Lower leg skin (tissue), 3 donors: ENCODE measurements around the gene ZNF714.

Experiments
- POLR2A ChIP-seq, 2 donors: fragments of 450-650 bp; IDR thresholded peaks; one replicate each; pipeline ENCODE4 v1.6.1; 2016 to 2017; ENCODE audit warnings: antibody characterized with exemption in 2 of 2, mild to moderate bottlenecking in 1 of 2, moderate library complexity in 1 of 2
- TF ChIP-seq, protein P1 (sequence below), 3 donors: fragments of 450-650 bp; IDR thresholded peaks; one replicate each; pipeline ENCODE4 v1.5.1; 2016; ENCODE audit warnings: antibody characterized with exemption in 3 of 3, mild to moderate bottlenecking in 3 of 3, moderate library complexity in 2 of 3

DNA sequence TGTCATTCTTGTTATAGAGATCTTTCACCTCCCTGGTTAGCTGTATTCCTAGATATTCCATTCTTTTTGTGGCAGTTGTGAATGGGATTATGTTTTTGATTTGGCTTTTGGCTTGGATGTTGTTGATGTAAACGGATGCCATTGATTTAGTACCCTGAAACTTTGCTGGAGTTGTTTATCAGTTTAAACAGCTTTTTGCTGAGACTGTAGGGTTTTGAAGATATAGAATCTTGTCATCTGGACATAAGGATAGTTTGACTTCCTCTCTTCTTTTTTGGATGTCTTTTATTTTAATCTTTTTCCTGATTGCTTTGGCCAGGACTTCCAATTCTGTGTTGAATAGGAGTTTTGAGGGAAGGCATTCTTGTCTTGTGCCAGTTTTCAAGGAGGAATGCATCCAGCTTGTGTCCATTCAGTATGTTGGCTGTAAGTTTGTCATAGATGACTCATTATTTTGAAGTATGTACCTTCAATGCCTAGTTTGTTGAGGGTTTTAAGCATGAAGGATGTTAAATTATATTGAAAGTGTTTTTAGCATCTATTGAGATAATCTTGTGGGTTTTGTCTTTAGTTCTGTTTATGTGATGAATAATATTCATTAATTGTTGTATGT is 76.6 kb downstream of the ZNF714 start:
- TF ChIP-seq, protein P1, sequence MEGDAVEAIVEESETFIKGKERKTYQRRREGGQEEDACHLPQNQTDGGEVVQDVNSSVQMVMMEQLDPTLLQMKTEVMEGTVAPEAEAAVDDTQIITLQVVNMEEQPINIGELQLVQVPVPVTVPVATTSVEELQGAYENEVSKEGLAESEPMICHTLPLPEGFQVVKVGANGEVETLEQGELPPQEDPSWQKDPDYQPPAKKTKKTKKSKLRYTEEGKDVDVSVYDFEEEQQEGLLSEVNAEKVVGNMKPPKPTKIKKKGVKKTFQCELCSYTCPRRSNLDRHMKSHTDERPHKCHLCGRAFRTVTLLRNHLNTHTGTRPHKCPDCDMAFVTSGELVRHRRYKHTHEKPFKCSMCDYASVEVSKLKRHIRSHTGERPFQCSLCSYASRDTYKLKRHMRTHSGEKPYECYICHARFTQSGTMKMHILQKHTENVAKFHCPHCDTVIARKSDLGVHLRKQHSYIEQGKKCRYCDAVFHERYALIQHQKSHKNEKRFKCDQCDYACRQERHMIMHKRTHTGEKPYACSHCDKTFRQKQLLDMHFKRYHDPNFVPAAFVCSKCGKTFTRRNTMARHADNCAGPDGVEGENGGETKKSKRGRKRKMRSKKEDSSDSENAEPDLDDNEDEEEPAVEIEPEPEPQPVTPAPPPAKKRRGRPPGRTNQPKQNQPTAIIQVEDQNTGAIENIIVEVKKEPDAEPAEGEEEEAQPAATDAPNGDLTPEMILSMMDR (IDR thresholded peaks at IDR 0.05), result no peak
- TF ChIP-seq POLR2A (IDR thresholded peaks at IDR 0.05), result no peak
